HepG2 (cell line): ENCODE measurements around the gene ARMCX5. TPM values are rescaled to one million over a fixed set of nuclear protein-coding genes. Genes with fewer than 3 reads are reported as not detected.

ENCODE experiments used
- ATRX ChIP-seq: sonication (generic); formaldehyde crosslinking; IDR thresholded peaks from 2 replicates; pipeline ENCODE4 v1.4.0; 2020; ENCODE audit warnings: missing genetic modification reagents, borderline replicate concordance
- RARA ChIP-seq: IDR thresholded peaks from 2 replicates; pipeline ENCODE4 v1.6.1; 2016; ENCODE audit warnings: missing genetic modification reagents, missing compliant biosample characterization
- ZBTB1 ChIP-seq: sonication (generic); formaldehyde crosslinking; IDR thresholded peaks from 2 replicates; pipeline ENCODE4 v1.4.0; 2020; ENCODE audit warnings: missing genetic modification reagents, borderline replicate concordance
- ZFX ChIP-seq: sonication (generic); formaldehyde crosslinking; IDR thresholded peaks from 2 replicates; pipeline ENCODE4 v1.4.0; 2020; ENCODE audit warnings: mild to moderate bottlenecking, low read depth, missing genetic modification reagents, moderate library complexity
- ZNF180 ChIP-seq: sonication (generic); formaldehyde crosslinking; IDR thresholded peaks from 2 replicates; pipeline ENCODE4 v1.4.0; 2020; ENCODE audit warnings: low read depth, missing genetic modification reagents, borderline replicate concordance
- ZNF3 ChIP-seq: IDR thresholded peaks from 2 replicates; pipeline ENCODE4 v1.7.0; 2017; ENCODE audit warnings: inconsistent platforms
- ZNF44 ChIP-seq: sonication (generic); formaldehyde crosslinking; IDR thresholded peaks from 2 replicates; pipeline ENCODE4 v1.5.1; 2020; ENCODE audit warnings: mild to moderate bottlenecking, missing genetic modification reagents
- ZNF740 ChIP-seq: sonication (generic); formaldehyde crosslinking; IDR thresholded peaks from 2 replicates; pipeline ENCODE4 v1.4.0; 2020; ENCODE audit warnings: missing genetic modification reagents
- ZSCAN29 ChIP-seq: sonication (generic); formaldehyde crosslinking; conservative IDR thresholded peaks from 2 replicates; pipeline ENCODE4 v1.4.0; 2020; ENCODE audit warnings: mild to moderate bottlenecking, missing genetic modification reagents
- ZSCAN31 ChIP-seq: sonication (generic); formaldehyde crosslinking; IDR thresholded peaks from 2 replicates; pipeline ENCODE4 v1.5.0; 2020; ENCODE audit warnings: low read depth, mild to moderate bottlenecking, missing genetic modification reagents
- polyA plus RNA-seq, 8 experiments: library from polyadenylated mRNA; depleted of rRNA in 3 of 8; stranded (reverse) in 7 of 8; unstranded in 1 of 8; fragments of >200 nt; fragmentation: Illumina TruSeq in 4 of 8; extraction: Trizol in 4 of 8; gene quantifications; 2 replicates each; pipeline versions ENCODE4 v1.2.1 to v1.2.3, GENCODE V29; 2011 to 2016; ENCODE audit warnings: low read depth in 4 of 8, missing spikeins in 1 of 8, mixed read lengths in 1 of 8; ENCODE audit not compliant: insufficient read depth in 1 of 8
- total RNA-seq, 5 experiments: library from RNA; depleted of rRNA; stranded (reverse); fragments of >200 nt; fragmentation: Illumina TruSeq; extraction: Trizol; gene quantifications; 2 replicates each; pipeline ENCODE4 v1.2.3, GENCODE V29; 2016; ENCODE audit warnings: low read depth in 1 of 5
- TF ChIP-seq, protein P1 (sequence below), 2 experiments: fragments of 450-650 bp in 1 of 2; sonication (generic) in 1 of 2; formaldehyde crosslinking in 1 of 2; IDR thresholded peaks; 2 replicates each; pipeline versions ENCODE4 v1.6.1 to v1.8.0; 2016 to 2022; ENCODE audit warnings: antibody characterized with exemption in 1 of 2, mild to moderate bottlenecking in 1 of 2, missing genetic modification reagents in 1 of 2

The ARMCX5 gene
- total and polyA plus RNA-seq, 2 of the 13 experiments (the other 11 are each of a cell fraction or from before 2014, with no cell fraction given): 9.1 to 14.2 TPM

GRCh38 chrX:102652031-102652688 is 52.8 kb downstream of the ARMCX5 start (continued):
- TF ChIP-seq ZSCAN31 (CRISPR knock-in tag) (no peak), ZFX (CRISPR knock-in tag) (no peak), ZNF180 (CRISPR knock-in tag) (no peak), ZNF3 (CRISPR knock-in tag) (no peak), ZNF740 (CRISPR knock-in tag) (no peak), ZBTB1 (CRISPR knock-in tag) (no peak), ATRX (CRISPR knock-in tag) (no peak), ZNF44 (CRISPR knock-in tag) (no peak), RARA (CRISPR knock-in tag) (no peak), ZSCAN29 (CRISPR knock-in tag) (no peak)
- TF ChIP-seq, protein P1, sequence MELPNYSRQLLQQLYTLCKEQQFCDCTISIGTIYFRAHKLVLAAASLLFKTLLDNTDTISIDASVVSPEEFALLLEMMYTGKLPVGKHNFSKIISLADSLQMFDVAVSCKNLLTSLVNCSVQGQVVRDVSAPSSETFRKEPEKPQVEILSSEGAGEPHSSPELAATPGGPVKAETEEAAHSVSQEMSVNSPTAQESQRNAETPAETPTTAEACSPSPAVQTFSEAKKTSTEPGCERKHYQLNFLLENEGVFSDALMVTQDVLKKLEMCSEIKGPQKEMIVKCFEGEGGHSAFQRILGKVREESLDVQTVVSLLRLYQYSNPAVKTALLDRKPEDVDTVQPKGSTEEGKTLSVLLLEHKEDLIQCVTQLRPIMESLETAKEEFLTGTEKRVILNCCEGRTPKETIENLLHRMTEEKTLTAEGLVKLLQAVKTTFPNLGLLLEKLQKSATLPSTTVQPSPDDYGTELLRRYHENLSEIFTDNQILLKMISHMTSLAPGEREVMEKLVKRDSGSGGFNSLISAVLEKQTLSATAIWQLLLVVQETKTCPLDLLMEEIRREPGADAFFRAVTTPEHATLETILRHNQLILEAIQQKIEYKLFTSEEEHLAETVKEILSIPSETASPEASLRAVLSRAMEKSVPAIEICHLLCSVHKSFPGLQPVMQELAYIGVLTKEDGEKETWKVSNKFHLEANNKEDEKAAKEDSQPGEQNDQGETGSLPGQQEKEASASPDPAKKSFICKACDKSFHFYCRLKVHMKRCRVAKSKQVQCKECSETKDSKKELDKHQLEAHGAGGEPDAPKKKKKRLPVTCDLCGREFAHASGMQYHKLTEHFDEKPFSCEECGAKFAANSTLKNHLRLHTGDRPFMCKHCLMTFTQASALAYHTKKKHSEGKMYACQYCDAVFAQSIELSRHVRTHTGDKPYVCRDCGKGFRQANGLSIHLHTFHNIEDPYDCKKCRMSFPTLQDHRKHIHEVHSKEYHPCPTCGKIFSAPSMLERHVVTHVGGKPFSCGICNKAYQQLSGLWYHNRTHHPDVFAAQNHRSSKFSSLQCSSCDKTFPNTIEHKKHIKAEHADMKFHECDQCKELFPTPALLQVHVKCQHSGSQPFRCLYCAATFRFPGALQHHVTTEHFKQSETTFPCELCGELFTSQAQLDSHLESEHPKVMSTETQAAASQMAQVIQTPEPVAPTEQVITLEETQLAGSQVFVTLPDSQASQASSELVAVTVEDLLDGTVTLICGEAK (IDR thresholded peaks at IDR 0.05): no peak
- TF ChIP-seq, protein P1 (CRISPR knock-in tag; IDR thresholded peaks at IDR 0.05): no peak

Other genes with a start within 250 kb of the ARMCX5 start
- gene NXF2B, start 159.5 kb upstream of the ARMCX5 start, total RNA-seq (2016; rRNA removed; fragmentation: Illumina TruSeq; extraction: Trizol): not detected in 2 replicates
- not detected in 2 replicates for gene NXF2B, start 159.5 kb upstream of the ARMCX5 start, polyA plus RNA-seq (2011; rRNA removed)
- not detected in 2 replicates for gene TCP11X2, start 127.7 kb upstream of the ARMCX5 start, total RNA-seq (2016; rRNA removed; fragmentation: Illumina TruSeq; extraction: Trizol)
- gene TCP11X2, start 127.7 kb upstream of the ARMCX5 start, polyA plus RNA-seq (2011; rRNA removed): not detected in 2 replicates
- gene TMSB15A, start 82.8 kb upstream of the ARMCX5 start, total RNA-seq (2016; rRNA removed; fragmentation: Illumina TruSeq; extraction: Trizol): not detected in 2 replicates
- gene TMSB15A, start 82.8 kb upstream of the ARMCX5 start, polyA plus RNA-seq (2011; rRNA removed): not detected in 2 replicates
- gene GPRASP1, start 52.0 kb downstream of the ARMCX5 start, total RNA-seq (2016; rRNA removed; fragmentation: Illumina TruSeq; extraction: Trizol): 0.51 and 1.4 TPM in 2 replicates
- 0.38 and 0.39 TPM in 2 replicates for gene GPRASP1, start 52.0 kb downstream of the ARMCX5 start, polyA plus RNA-seq (2011; rRNA removed)
- 1.3 and 1.6 TPM in 2 replicates for gene GPRASP2, start 112.9 kb downstream of the ARMCX5 start, total RNA-seq (2016; rRNA removed; fragmentation: Illumina TruSeq; extraction: Trizol)
- gene GPRASP2, start 112.9 kb downstream of the ARMCX5 start, polyA plus RNA-seq (2011; rRNA removed): 0.55 and 0.63 TPM in 2 replicates
- 1.4 and 2.1 TPM in 2 replicates for gene GPRASP3, start 121.2 kb downstream of the ARMCX5 start, total RNA-seq (2016; rRNA removed; fragmentation: Illumina TruSeq; extraction: Trizol)
- 0.54 and 0.67 TPM in 2 replicates for gene GPRASP3, start 121.2 kb downstream of the ARMCX5 start, polyA plus RNA-seq (2011; rRNA removed)